NCI-H1930 (cell line): ENCODE data around the gene GRAMD1B.
A peak's percentile ranks its signal among the peaks of the same experiment; 100 is the strongest.

Experiments
- DNase-seq, 2 experiments: peaks; one replicate each; lab custom pipeline; 2025; lab: John Stamatoyannopoulos, UW

Gene GRAMD1B

DNA sequence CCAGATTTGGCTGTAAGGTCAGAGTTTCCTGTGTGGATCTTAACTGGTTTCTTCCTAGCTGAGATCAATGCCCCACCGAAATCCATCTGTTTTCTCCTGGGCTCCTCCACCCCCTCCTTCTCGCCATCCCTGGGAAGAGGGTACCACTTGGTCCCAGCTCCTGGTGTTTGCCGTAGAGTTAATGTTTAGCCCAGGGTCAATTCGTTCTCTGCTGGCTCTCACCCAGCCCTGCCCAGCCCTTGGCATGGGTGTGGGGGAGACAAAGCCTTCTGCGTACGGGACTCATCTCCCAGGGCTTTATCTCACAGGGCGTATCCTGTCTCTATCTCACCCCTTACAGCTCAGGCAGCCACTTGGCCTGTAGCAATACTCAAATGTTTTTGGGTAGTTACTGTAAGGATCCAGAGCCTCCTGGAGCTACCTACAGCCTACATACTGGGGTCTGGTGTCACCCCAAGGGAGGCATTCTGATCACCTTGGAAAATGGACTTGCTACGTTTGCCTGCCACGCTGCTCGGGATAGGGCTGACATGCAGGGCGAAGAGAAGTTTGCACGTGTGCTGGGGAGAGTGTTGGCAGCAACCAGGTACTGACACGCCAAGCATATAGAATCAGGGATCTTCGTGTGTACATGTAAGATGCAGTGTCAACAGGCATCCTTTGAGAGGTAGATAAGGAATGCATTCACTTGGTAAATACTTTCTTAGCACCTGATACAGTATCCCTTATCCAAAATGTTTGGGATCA, 158.2 kb downstream of the GRAMD1B start:
- DNase-seq = no peak

DNA sequence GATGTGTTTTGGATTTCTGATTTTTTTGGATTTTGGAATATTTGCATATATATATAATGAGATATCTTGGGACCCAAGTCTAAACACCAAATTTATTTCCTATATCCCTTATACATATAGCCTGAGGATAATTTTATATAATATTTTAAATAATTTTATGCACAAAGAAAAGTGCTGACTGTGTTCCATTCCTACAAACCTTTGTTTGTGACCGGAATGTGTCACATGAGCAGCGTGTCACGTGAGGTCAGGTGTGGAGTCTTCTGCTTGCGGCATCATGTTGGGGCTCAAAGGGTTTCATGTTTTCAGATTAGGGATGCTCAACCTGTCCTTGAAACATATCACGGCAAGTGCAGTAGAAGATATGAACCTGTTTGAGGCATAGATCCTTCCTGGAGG, 158.8 kb downstream of the GRAMD1B start:
- no peak for DNase-seq

DNA sequence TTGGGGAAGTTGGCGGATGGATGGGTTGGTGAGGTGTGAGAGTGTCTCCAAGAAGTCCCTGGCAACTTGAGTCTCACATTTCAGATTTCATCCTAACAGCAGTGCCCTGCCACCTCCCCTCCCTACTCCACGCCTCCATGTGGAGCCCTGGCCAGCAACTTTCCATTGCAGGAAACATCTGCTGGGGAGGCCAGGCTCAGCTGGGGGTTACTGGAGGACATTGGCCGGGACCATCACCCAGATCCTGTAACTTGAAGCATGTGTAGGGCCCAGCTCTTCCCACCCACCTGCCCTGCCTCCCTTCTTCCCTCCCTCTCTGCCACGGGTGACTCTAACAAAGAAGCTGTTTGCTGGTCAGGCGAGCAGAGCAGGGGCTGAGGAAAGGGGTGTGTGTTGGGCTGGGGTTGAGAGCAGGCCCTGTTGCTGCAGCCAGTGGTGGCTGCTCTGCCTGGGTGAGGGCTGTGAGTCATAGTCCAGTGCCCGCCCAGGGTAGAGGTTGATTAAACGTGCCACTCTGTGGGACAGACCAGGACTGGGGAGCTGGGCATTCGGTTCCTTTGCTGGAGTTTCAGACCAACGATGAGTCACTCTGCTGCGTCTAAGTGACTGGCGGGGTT, 160.3 kb downstream of the GRAMD1B start:
- DNase-seq = no peak

DNA sequence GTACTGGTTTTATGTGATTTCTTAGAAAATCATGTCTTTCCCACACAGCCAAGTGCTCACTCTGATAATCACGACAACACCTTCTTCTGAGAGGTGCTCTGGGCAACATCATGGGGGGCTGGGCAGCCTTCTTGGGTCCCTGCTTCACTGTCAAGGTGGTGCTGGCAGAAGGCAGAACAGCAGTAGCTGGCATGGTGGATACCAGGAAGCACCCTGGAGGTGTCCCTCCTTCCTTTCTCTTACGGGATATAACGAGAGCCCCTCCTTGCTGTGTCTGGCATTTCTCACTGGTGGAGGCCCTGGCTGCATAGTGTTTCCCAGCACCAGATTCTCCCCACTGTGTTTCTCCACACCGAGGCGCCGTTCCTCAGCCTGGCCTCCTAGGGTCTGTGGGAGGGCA, 163.5 kb downstream of the GRAMD1B start:
- no peak for DNase-seq

DNA sequence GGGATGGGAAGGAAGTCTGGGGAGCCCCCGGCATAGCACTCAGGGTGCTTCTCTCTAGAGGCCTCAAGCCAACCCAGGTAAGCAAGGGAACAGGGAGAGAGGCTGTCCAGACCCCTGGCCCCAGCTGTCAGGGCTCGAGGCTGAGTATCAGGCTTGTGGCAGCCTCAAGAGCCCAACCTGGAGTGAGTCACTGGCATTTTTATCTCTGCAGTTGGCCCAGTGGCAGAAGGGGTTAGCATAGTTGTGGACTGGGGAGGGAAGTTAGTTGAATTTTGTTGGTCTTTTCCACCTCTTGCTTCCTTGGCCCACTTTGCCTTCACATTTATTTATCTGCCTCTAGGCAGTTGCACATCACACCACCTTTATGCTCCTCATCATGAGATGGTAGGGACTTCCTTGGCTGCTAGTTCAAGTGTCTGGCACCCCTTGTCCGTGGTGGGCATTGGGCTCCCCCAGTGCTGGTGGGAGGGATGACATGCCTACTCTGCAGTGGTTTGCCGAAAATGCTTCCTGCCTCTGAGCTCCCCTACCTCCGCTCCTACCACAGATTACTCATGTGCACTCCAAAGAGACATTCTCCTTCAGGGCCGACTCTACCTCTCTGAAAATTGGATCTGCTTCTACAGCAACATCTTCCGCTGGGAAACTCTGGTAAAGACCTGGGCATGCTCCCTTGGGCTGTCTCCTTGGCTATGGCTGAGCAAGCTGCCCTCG, 164.3 kb downstream of the GRAMD1B start:
- no peak for DNase-seq

DNA sequence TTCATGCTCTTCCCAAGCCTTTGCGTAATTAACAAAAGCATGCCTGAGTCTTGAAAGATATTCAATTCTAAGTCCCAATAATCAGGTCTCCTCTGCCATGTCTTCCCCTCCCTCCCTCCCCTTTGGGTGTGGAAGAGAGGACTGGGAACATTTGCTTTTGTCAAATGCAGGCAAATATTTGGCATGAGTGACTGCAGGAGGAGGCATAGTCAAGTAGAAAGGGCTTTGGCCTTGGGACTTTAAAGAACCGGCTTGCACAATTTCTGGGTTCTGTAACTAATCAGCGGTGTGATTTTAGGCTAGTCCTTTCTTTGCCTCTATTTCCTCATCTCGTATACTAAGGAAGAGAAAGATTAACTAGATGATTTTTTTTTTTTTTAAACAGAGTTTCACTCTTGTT, 164.9 kb downstream of the GRAMD1B start:
- DNase-seq = no peak

DNA sequence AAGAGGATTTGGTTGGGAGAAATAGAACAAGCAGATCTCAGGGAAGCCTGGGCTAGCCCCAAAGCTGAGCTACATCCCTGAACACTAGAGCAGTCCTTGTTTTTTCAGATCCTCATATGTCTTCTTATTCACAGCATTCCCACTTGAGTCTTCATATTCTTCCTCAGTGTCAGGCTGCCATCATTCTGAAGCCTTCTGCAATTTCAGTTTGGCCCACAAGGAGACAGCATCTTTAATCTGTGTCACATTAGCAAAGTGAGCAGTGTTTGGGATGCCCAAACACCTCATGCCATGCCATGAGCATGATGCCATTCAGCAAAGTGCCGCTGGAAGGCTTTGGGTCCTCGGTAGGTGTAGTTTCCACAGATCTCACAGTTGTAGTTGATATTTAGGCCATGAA, 167.8 kb downstream of the GRAMD1B start:
- DNase-seq = no peak

DNA sequence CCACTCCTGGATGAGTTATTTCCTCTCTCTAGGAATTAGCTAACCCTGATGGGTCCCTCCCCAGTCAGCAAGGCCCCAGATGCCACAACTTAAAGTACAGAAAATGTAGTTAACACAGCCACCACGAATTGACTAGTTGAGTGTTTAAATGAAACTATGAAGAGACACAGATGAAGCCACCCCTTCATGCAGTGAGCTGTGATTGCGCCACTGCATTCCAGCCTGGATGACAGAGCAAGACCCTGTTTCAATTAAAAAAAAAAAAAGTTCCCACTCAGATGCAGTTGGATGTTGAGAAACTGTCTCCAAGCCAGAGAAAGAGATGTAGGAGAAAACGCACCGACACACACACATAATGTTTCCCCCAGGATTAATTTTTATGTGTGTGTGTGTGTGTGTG, 171.1 kb downstream of the GRAMD1B start:
- no peak for DNase-seq

DNA sequence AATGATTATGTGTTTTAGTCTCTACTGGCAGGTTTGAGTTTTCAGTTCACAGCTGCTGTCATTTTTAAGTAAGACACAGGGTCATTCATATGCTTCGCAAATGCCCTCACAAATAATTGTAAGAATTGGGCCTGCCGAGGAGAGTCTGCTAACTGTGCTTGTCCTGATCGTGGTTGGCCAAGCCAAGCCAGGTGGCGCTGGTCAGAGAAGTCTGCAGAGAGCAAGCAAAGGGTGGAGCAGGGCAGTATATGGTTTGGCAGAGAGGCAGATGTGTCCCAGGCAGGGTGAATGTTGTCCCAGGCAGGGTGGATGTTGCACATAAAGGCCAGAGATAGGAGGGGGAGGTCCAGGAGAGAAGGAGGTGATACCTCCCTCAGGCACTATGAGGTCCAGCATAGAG, 171.7 kb downstream of the GRAMD1B start:
- no peak for DNase-seq

DNA sequence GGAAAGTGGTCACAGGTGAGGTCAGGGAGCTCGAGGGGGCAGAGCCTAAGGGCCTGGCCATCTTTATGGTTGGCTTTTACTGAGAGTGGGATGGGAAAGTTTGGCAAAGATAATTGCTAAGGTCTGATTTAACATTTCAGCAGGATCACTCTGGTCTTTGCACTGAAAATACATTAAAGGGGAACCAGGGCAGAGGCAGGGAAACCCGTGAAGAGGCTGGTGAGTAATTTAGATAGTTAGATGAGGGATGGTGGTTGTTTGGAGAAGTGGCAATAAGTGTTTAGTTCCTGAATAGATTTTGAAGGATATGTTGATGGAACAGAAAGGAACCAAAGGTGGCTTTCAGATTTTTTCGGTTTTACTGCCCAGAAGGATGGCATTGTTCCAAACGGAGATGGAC, 173.6 kb downstream of the GRAMD1B start:
- no peak for DNase-seq

DNA sequence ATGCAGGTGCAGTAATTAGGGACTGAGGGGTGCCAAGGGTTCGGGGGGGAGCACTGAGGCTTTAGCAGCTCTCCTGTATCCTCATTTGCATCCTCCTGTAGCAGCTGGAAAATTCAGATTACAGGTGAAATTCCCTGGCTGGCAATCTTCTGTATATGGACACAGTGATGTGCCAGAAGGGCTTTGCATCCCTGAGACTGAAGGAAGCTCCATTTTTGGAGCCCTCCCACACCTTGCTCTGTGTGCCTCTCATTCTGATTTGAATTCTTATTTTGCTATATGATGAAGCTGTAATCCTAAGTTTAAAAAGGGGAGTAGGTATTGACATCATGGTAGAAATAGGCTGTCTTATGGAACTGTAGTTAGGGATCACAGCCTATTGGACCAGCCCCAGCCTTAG, 177.7 kb downstream of the GRAMD1B start:
- DNase-seq = no peak

DNA sequence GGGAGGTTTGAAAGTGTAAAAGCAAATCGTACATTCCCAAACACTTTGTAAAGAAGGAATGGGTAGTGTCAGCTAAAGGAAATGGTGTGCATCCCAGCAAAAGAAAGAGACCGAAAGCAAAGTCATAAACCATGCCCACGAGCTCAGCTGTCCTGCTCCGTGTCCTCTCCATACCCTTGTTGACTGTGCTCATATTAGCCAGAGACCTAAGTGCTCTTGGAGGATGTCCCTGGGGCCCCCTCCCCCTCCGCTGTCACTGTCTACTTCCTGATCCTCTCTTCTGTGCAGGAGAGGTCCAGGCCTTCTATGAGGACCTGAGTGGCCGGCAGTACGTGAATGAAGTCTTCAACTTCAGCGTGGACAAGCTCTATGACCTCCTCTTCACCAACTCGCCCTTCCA, 178.3 kb downstream of the GRAMD1B start:
- DNase-seq = no peak

DNA sequence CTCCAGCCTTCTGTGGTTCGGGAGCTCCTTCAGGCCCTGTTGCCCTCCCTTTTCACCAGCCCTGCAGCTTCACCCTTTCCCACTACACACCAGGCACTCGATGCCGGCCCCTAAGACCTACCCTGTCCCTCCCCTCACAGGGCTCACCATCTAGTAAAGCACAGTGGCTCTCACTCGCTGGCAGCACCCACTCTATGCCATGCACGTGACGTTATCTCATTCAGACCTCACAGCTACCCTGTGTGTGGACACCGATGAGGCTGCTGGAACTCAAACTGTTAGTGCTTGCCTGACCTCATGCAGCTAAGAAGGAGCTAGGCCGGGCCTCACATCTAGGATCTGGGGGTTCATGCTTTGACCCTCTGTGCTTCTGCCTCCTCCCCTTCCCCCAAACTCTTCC, 178.9 kb downstream of the GRAMD1B start:
- no peak for DNase-seq

DNA sequence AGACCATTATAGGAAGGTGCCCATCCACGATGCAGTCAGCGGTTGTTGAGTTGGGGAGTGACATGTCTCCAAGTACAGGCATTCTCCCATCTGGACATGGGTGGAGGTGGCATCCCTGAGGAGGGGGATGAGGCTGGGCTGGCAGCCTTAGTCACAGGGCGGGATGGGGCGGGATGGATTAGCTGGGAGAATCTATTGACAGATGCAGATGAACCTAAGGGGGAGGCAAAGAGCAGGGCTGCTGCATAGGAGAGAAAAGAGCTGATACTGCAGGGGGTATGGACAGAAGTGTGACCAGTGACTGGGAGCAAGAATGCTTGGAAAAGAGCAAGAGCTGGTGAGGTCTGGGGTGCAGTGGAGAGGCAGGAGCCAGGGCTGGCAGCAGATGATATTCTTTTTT, 181.6 kb downstream of the GRAMD1B start:
- no peak for DNase-seq

DNA sequence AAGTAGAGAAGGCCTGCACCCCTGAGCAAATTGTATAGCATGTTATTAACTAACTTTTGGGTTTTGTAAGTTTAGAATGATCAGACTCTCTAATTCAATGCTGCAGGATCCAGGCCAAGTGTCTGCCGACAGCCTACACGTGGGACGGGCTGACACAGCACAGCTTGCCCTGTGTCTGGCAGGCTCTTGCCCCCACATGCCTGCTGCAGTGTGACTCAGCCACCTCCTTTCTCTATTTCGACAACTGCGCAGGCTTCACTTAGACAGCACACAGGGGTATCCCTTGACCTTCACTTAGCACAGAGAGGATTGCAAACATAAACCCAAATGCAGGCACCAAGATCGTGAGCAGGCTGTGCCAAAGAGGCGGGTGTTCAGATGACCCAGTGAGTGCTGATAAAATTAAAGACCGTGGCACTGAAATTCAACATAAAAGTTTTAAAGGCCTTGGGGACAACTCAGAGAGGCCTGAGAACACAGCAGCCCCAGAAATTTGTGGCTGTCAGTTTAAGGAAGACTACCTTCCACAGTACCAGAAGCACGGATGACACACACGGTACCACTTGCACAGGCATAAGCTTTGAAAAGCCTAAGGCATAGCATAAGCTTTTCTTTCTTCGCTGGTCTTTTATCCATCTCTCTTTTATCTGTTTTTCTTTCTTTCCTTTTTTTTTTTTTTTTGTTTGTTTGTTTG, 186.6 kb downstream of the GRAMD1B start:
- no peak for DNase-seq

DNA sequence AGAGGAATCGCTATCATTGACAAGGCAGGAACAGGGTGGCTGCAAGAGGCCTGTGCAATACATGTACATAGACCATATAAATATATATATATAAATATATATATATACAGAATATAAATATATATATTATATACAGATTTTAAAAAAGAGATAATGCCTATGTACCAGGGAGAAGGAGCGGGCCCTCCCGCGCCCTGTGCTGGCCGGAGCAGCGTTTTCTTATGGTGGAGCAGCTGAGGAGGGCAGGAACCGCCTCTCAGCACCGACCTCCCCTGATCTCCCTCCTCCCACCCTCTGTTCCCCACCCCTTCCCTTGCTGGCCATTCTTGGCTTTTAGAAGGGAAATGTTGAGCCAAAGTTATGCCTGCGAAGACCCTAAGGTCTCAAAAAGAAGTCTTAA, 192.5 kb downstream of the GRAMD1B start:
- DNase-seq = no peak

DNA sequence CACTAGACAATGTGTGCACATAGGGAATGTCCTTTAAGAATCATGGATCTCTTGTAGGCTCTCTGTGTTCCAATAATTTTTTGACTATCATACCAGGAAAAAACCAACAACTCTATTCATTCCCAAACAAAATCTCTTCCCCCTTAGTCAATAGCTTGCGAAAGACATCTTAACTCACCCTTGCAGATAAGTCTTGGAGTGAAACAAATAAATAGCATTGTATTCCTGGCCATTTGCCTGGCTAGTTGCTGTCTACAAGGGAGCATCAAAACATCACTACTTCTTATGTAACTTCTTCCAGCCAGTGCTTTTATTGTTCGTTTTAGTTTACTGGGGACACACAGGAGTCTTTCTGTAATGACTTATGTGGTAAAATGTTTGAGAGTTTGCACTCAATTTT, 194.9 kb downstream of the GRAMD1B start:
- DNase-seq = no peak

DNA sequence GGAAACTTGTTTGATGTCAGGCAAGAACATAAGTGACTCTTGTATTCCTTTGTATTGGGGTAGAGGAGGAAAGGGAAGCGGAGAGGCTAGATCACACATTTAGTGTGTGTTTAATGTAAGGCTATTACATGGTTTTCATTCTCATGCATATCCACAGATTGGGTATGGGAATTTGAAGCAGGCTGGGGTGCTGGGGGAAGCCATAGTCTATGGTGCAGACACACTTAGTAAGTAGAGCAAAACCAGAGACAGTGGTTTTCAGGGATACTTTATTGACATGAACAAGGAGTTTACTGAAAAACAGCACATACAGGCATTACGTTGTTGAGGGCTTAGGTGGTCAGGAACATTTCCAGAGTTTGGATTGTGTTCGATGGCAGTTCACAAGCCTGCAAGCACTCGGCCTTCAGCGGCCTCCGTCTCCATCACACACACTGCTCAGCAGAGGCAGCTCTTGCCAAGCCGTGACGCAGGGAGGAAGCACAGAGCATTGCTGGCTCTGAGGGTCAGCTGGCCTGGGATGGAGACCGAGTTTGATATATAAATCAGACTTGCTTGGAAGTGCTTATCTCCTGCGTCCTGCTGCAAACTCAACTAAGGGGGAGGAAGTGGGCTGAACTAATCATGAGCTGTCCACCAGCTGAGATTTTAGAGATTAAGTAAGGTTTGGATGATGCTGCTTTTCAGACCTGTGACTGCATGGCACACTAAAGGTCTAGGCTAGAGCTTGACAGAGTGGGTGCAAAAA, 199.0 kb downstream of the GRAMD1B start:
- no peak for DNase-seq

DNA sequence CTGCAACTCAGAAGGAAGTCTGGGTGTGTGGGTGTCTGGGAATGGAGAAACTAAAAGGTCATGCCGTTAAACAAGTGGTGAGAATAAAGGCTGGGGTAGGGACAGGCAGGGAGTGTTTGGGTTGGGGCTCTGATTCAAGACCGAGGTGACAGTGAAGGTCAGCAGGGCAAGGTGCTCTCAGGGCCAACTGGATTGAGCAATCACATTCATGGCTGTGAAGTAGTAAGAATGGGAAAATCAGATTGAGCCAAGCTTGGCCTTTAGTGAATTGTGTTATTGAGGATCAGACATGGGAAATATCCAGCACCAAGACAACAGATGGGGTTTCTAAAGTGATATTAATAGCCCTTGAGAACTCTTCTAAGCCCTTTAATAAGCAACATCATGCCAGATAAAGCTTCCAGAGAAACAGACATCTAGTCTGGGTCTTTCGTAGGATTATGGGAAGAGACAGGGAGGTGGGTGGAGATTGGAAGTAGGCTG, 200.1 kb downstream of the GRAMD1B start:
- DNase-seq = no peak

DNA sequence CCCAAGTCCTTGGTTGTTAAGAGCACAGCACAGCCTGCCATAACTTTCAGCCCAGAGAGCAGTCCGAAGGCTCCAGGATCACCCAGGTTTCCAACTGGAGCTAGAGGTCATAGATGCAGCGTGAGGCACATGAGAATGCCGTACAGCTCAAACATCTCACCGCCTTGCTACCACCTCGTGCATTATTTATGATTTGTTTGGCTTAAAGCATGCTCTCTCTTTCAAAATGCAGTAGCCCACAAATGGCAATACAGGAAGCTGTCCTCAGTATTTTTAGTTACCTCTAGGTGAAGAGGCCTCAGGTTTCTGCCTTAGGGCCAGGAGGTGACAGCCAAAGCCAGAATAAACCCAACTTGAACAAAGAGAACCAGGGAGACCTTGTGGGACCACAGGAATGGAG, 210.0 kb downstream of the GRAMD1B start:
- DNase-seq = no peak

DNA sequence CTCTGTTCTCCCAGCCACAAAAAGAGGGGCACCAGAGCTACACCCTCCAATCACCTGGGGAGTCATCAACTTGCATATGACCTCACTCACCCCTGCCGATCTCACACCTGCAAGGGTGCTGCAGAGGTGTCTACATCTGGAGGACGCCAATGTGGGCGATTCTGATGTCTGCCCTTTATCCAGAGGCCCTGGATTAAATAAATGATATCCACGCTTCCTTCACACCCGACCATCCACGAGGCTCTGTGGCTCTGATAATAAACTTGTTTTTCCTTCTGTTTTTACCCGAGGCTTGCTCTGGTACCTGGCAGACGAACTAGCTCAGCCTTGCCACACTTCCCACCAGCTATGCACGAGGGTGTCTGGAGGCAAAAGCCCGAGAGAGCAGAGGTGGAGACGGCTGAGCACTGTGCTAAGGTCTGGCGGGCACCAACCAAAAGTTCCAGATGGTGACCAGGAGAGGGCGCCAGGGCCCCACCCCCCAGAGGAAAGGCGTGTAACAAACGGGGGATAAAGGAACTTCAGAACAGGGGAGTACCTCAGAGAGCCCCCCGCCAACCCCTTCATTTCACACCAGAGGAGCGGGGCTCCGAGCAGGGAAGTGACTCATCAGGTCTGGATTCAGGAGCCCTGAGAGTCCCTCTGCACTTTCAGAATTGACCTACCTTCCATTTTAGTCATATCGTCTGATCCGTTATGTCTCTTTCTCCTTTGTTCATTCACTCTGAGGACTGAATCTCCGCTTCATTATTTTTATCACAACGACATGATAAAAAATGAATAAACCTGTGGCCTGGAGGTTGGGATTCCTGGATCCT, 210.8 kb downstream of the GRAMD1B start:
- peak; percentile 1 to 20 for DNase-seq
